Caco-2 (cell line): ENCODE results near the gene BRICD5. TPM values are rescaled to one million over a fixed set of nuclear protein-coding genes. Genes with fewer than 3 reads are reported as not detected.
A peak's percentile ranks its signal among the peaks of the same experiment; 100 is the strongest.

ENCODE experiments used
- BruUV-seq: library from RNA; stranded (reverse); fragments of 400-500 nt; replicated peaks from 2 replicates; lab custom pipeline; 2021; lab: Mats Ljungman, UMichigan
- CTCF ChIA-PET: fragments of 300-600 bp; sonication (Branson Sonifier 250); formaldehyde crosslinking; loops from one replicate; lab custom pipeline; 2022; ENCODE audit warnings: antibody characterized with exemption; lab: Charles Lee
- POLR2A ChIA-PET: fragments of 300-600 bp; sonication (Branson Sonifier 250); formaldehyde crosslinking; loops from one replicate; lab custom pipeline; 2022; ENCODE audit warnings: antibody characterized with exemption; lab: Charles Lee
- DNase-seq, 2 experiments: peaks; one replicate each; pipeline versions ENCODE4 v3.0.0 to v3.0.0-alpha.2; 2020 to 2022
- H3K27me3 ChIP-seq: replicated peaks from 2 replicates; pipeline ENCODE4 v1.6.0; 2011; ENCODE audit warnings: low read length; ENCODE audit not compliant: control insufficient read depth, insufficient read depth
- H3K36me3 ChIP-seq: 2 replicates; pipeline ENCODE4 v1.5.1; 2011; ENCODE audit warnings: low read length; ENCODE audit not compliant: control insufficient read depth, insufficient read depth
- H3K4me1 ChIP-seq: fragments of 250-450 bp; sonication (Bioruptor Pico); 2 replicates; pipeline ENCODE4 v1.5.1; 2020; ENCODE audit warnings: mild to moderate bottlenecking
- H3K4me3 ChIP-seq: 2 replicates; pipeline ENCODE4 v1.5.1; 2011; ENCODE audit warnings: low read depth, mild to moderate bottlenecking, control low read depth, low read length
- H3K9me3 ChIP-seq: fragments of 250-450 bp; sonication (Bioruptor Pico); 2 replicates; pipeline ENCODE4 v1.5.1; 2020; ENCODE audit warnings: mild to moderate bottlenecking, moderate library complexity
- H3K27ac Mint-ChIP-seq: one replicate; pipeline ENCODE4 v1.8.0; 2022; ENCODE audit warnings: mixed read lengths; ENCODE audit not compliant: unreplicated experiment
- H3K27me3 Mint-ChIP-seq: one replicate; pipeline ENCODE4 v1.8.0; 2022; ENCODE audit warnings: mixed read lengths; ENCODE audit not compliant: insufficient read depth, unreplicated experiment
- H3K36me3 Mint-ChIP-seq: one replicate; pipeline ENCODE4 v1.8.0; 2022; ENCODE audit warnings: mild to moderate bottlenecking, mixed read lengths; ENCODE audit not compliant: insufficient read depth, unreplicated experiment
- H3K4me1 Mint-ChIP-seq: one replicate; pipeline ENCODE4 v1.8.0; 2022; ENCODE audit warnings: low read depth, mixed read lengths; ENCODE audit not compliant: unreplicated experiment
- H3K4me3 Mint-ChIP-seq: one replicate; pipeline ENCODE4 v1.8.0; 2022; ENCODE audit warnings: mild to moderate bottlenecking, moderate library complexity, mixed read lengths; ENCODE audit not compliant: unreplicated experiment
- H3K9me3 Mint-ChIP-seq: one replicate; pipeline ENCODE4 v1.8.0; 2022; ENCODE audit warnings: mixed read lengths; ENCODE audit not compliant: unreplicated experiment
- CTCF ChIP-seq, 2 experiments: fragments of 200-600 bp in 1 of 2; IDR thresholded peaks; 1 replicate in 1 of 2; 2 replicates in 1 of 2; pipeline versions ENCODE4 v1.5.1 to v1.8.0; 2011 to 2022; ENCODE audit warnings: antibody characterized with exemption in 1 of 2, control low read depth in 1 of 2, inconsistent platforms in 1 of 2, low read depth in 1 of 2, low read length in 1 of 2, mild to moderate bottlenecking in 1 of 2, moderate library complexity in 1 of 2; ENCODE audit not compliant: insufficient read depth in 1 of 2, severe bottlenecking in 1 of 2, unreplicated experiment in 1 of 2
- intact Hi-C: fragments of 100-400 bp; cut with micrococcal nuclease; formaldehyde crosslinking; loops from one replicate; pipeline ENCODE4 v1.10.0; 2022; ENCODE audit not compliant: unreplicated experiment
- total RNA-seq: library from RNA; stranded (reverse); gene quantifications from 2 replicates; pipeline ENCODE4 v1.2.3, GENCODE V29; 2022

BRICD5 gene
- total RNA-seq, 1 experiment from 2014 or later: 10.0 TPM

- ChIA-PET CTCF (no interaction called here), POLR2A (no interaction called here)
- Histone ChIP-seq H3K36me3 (no peaks in the 10 kb centered on the region), H3K9me3 (no peaks in the 10 kb centered on the region), H3K4me3 (no peak overlapping the region), H3K27me3 (no peaks in the 10 kb centered on the region), H3K4me1 (no peaks in the 10 kb centered on the region)
- Mint-ChIP-seq H3K27ac (peak overlapping the region; percentile 32), H3K9me3 (no peaks in the 10 kb centered on the region), H3K4me1 (peaks cover 6% of the 10 kb centered on the region), H3K4me3 (no peak overlapping the region), H3K27me3 (no peaks in the 10 kb centered on the region), H3K36me3 (peaks cover 22% of the 10 kb centered on the region)
- BruUV-seq: no TSS peak
- intact Hi-C loops: no loop called here
- no peak for TF ChIP-seq CTCF (IDR thresholded peaks at IDR 0.05; ENCODE audit: insufficient read depth in 1 of 2, low read depth in 1 of 2, low read length in 1 of 2, severe bottlenecking in 1 of 2, unreplicated experiment in 1 of 2)
- no peak for DNase-seq
Observed at GRCh38 chr16:2181952-2182351, 28.7 kb downstream of the BRICD5 start.

DNA sequence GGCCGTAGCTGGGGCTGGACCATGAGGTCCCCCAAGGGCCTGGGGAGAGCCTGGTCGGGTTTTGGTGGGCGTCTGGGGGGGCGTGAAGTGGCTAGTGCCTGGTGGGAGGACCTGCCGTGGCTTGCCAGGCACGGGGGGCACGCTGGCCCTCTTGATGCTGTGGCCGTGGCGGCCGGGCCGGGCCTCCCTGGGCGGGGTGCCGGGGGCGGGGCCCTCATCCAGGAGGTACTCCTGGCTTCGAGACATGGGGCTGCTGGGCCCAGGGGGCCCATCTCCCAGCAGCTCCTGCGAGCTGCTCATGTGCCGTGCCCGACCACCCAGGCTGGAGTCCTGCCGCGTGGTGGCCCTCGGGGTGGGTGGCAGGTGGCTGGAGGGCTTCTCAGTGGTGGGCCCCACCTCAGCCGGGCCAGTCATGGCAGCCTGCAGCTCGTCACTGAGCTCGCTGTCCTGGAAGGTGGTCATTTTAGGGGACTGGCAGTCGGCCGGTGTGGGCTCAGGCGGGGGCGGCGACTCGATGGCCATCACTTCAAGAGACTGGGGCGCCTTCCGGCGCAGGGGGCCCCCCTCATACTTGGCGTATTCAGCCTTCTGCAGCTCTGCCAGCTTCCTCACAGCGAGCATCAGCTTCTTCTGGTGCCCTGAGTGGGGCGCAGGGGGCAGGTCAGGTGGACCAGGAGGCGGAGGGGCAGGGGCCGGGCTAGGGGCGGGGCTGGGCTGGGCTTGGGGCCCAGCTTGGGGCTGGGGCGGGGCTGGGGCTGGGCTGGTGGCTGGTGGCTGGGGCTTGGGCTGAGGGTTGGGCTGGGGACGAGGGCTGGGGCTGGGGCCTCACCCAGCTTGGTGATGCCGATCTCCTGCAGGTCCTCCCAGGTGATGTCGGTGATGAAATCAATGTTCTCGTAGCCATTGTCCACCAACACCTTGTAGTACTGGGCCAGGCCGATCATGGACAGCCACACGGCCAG, 29.4 kb downstream of the BRICD5 start:
- ChIA-PET POLR2A (no interaction called here), CTCF (no interaction called here)
- peaks cover 28% of the 10 kb centered on the region for H3K36me3 Mint-ChIP-seq
- no peaks in the 10 kb centered on the region for H3K27me3 ChIP-seq
- peaks cover 6% of the 10 kb centered on the region for H3K4me1 Mint-ChIP-seq
- DNase-seq: no peak
- TF ChIP-seq CTCF (IDR thresholded peaks at IDR 0.05; ENCODE audit: insufficient read depth in 1 of 2, low read depth in 1 of 2, low read length in 1 of 2, severe bottlenecking in 1 of 2, unreplicated experiment in 1 of 2): no peak
- H3K4me3 Mint-ChIP-seq: no peak overlapping the region
- no peaks in the 10 kb centered on the region for H3K4me1 ChIP-seq
- H3K9me3 Mint-ChIP-seq: no peaks in the 10 kb centered on the region
- no TSS peak for BruUV-seq
- H3K27ac Mint-ChIP-seq: peak overlapping the region; percentile 32
- intact Hi-C loops: no loop called here
- no peaks in the 10 kb centered on the region for H3K9me3 ChIP-seq
- H3K4me3 ChIP-seq: no peak overlapping the region
- H3K36me3 ChIP-seq: no peaks in the 10 kb centered on the region
- no peaks in the 10 kb centered on the region for H3K27me3 Mint-ChIP-seq

GRCh38 chr16:2180461-2180860, 30.2 kb downstream of the BRICD5 start:
- no peaks in the 10 kb centered on the region for H3K27me3 ChIP-seq
- POLR2A ChIA-PET: no interaction called here
- H3K4me3 Mint-ChIP-seq: no peak overlapping the region
- TF ChIP-seq CTCF (IDR thresholded peaks at IDR 0.05; ENCODE audit: insufficient read depth in 1 of 2, low read depth in 1 of 2, low read length in 1 of 2, severe bottlenecking in 1 of 2, unreplicated experiment in 1 of 2): no peak
- H3K4me1 ChIP-seq: no peaks in the 10 kb centered on the region
- intact Hi-C loops: no loop called here
- BruUV-seq: no TSS peak
- no peak overlapping the region for H3K27ac Mint-ChIP-seq
- peaks cover 36% of the 10 kb centered on the region for H3K36me3 Mint-ChIP-seq
- CTCF ChIA-PET: no interaction called here
- no peak overlapping the region for H3K4me3 ChIP-seq
- DNase-seq: no peak
- no peaks in the 10 kb centered on the region for H3K9me3 Mint-ChIP-seq
- no peaks in the 10 kb centered on the region for H3K27me3 Mint-ChIP-seq
- H3K36me3 ChIP-seq: no peaks in the 10 kb centered on the region; the same call in 1 of the 2 replicates
- H3K9me3 ChIP-seq: no peaks in the 10 kb centered on the region
- H3K4me1 Mint-ChIP-seq: peaks cover 6% of the 10 kb centered on the region
